Measurements from ENCODE around the gene SORCS2. TPM values are rescaled to one million over a fixed set of nuclear protein-coding genes. Genes with fewer than 3 reads are reported as not detected.

The SORCS2 gene
- total RNA-seq, 2 donors from 2014 or later, result 0.68 to 0.92 TPM

GRCh38 chr4:7464259-7464655, 271.9 kb downstream of the SORCS2 start:
- no peaks in the 10 kb centered on the region for H3K36me3 ChIP-seq
- H3K27me3 ChIP-seq (replicated peaks; ENCODE audit: insufficient read depth), result no peaks in the 10 kb centered on the region
- no peaks in the 10 kb centered on the region for H3K4me1 ChIP-seq (ENCODE audit: control insufficient read depth in 1 of 2, low read depth in 2 of 2)
- peaks cover 3% of the 10 kb centered on the region for H3K9me3 ChIP-seq
- H3K4me3 ChIP-seq, result no peak overlapping the region
- DNase-seq (ENCODE audit: low spot score), result no peak
- H3K27ac ChIP-seq, result no peak overlapping the region
- TF ChIP-seq CTCF (IDR thresholded peaks at IDR 0.05), result no peak
- no peak for ATAC-seq (ENCODE audit: insufficient number of reproducible peaks, low FRiP score, low read depth)

- TF ChIP-seq CTCF (IDR thresholded peaks at IDR 0.05), result no peak
- H3K27me3 ChIP-seq (replicated peaks; ENCODE audit: insufficient read depth), result no peaks in the 10 kb centered on the region
- H3K27ac ChIP-seq, result no peak overlapping the region
- no peaks in the 10 kb centered on the region for H3K4me1 ChIP-seq (ENCODE audit: control insufficient read depth in 1 of 2, low read depth in 2 of 2)
- H3K36me3 ChIP-seq, result no peaks in the 10 kb centered on the region
- H3K4me3 ChIP-seq, result no peak overlapping the region
- DNase-seq (ENCODE audit: low spot score), result no peak
- no peak for ATAC-seq (ENCODE audit: insufficient number of reproducible peaks, low FRiP score, low read depth)
- H3K9me3 ChIP-seq, result peaks cover 3% of the 10 kb centered on the region
These were observed 272.7 kb downstream of the SORCS2 start for GRCh38 chr4:7465017-7465416.

- no peaks in the 10 kb centered on the region for H3K27me3 ChIP-seq (replicated peaks; ENCODE audit: insufficient read depth)
These were observed 273.9 kb downstream of the SORCS2 start for GRCh38 chr4:7466215-7466614.

GRCh38 chr4:7466904-7467303, 274.6 kb downstream of the SORCS2 start:
- DNase-seq (ENCODE audit: low spot score) (no peak), ATAC-seq (ENCODE audit: insufficient number of reproducible peaks, low FRiP score, low read depth) (no peak)
- no peaks in the 10 kb centered on the region for H3K27me3 ChIP-seq (replicated peaks; ENCODE audit: insufficient read depth)
- H3K9me3 ChIP-seq, result peaks cover 3% of the 10 kb centered on the region
- H3K27ac ChIP-seq, result no peak overlapping the region
- no peak overlapping the region for H3K4me3 ChIP-seq
- no peak for TF ChIP-seq CTCF (IDR thresholded peaks at IDR 0.05)
- no peaks in the 10 kb centered on the region for H3K36me3 ChIP-seq
- H3K4me1 ChIP-seq (ENCODE audit: control insufficient read depth in 1 of 2, low read depth in 2 of 2), result no peaks in the 10 kb centered on the region

More at GRCh38 chr4:7466215-7466614, 273.9 kb downstream of the SORCS2 start:
- H3K27ac ChIP-seq, result no peak overlapping the region
- H3K36me3 ChIP-seq, result no peaks in the 10 kb centered on the region
- no peak for TF ChIP-seq CTCF (IDR thresholded peaks at IDR 0.05)
- ATAC-seq (ENCODE audit: insufficient number of reproducible peaks, low FRiP score, low read depth) (no peak), DNase-seq (ENCODE audit: low spot score) (no peak)
- H3K9me3 ChIP-seq, result peaks cover 3% of the 10 kb centered on the region
- H3K4me1 ChIP-seq (ENCODE audit: control insufficient read depth in 1 of 2, low read depth in 2 of 2), result no peaks in the 10 kb centered on the region
- H3K4me3 ChIP-seq, result no peak overlapping the region

GRCh38 chr4:7467471-7467870, 275.1 kb downstream of the SORCS2 start:
- Histone ChIP-seq H3K4me3 (no peak overlapping the region), H3K36me3 (no peaks in the 10 kb centered on the region), H3K27ac (no peak overlapping the region), H3K9me3 (peaks cover 3% of the 10 kb centered on the region), H3K4me1 (ENCODE audit: control insufficient read depth in 1 of 2, low read depth in 2 of 2) (no peaks in the 10 kb centered on the region), H3K27me3 (replicated peaks; ENCODE audit: insufficient read depth) (no peaks in the 10 kb centered on the region)
- no peak for TF ChIP-seq CTCF (IDR thresholded peaks at IDR 0.05)
- no peak for ATAC-seq (ENCODE audit: insufficient number of reproducible peaks, low FRiP score, low read depth)
- DNase-seq (ENCODE audit: low spot score), result no peak
